Stimulated activated CD4-positive, alpha-beta T cell treated with anti-CD3 and anti-CD28 coated beads, Interleukin-4, amount 100 ng/mL, for 1 hour (primary cell): ENCODE measurements around the gene FUCA1.
"Not testable (repeated sequence)": the region's sequence is repeated elsewhere in the genome, so short reads cannot be mapped to it uniquely, and the experiment has no call there.

Experiments
- DNase-seq: peaks from one replicate; pipeline ENCODE4 v3.0.0-alpha.2; 2020

The FUCA1 gene

DNA sequence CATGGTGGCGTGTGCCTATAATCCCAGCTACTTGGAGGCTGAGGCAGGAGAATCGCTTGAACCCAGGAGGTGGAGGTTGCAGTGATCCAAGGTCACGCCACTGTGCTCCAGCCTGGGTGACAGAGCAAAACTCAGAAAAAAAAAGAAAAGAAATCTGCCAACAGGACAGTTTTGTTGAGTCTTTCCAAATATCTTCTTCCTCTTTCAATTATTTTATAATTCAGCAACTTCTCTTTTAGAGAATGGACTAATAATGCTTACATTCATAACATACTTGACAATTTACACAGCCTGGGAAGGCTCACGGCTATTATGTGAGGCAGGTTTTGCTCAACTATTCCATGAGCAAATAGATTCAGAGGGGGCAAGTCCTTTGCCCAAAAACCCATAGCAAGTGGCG lies 27.0 kb upstream of the FUCA1 start:
- no peak for DNase-seq

DNA sequence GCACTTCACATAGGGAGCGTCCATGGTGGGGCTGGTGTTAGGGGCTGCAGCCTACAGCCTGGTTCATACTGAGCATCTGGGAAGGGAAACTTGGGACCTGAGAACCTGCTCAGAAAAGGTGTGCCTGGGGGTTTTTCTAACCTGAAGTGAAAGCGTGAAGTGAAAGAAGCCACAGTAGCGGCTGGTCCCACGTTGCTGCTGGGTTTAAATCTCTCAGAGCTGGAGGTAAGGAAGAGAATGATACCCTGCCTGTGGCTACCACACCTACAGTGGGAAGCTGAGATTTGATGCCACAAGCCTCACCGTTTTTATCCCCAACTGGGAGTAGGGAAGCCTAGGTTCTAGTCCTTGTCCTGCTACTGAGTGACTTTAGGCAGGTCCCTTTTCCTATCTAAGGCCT lies 21.0 kb upstream of the FUCA1 start:
- no peak for DNase-seq

DNA sequence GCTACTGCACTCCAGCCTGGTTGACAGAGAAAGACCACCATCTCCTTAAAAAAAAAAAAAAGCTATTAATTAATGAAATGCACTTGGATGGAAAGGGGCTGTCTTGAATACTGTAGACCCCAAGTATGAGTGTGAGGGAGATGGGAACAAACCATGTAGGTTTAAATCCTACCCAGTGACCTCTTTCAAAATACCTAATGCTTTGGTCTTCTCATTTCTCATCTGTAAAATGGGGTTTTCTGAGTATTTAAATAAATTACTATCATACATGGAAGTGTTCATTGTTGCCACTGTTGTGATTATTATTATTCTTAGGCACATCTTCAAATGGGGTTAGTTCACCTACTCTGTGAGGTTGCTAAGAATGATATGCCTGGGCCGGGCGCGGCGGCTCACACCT lies 17.1 kb upstream of the FUCA1 start:
- no peak for DNase-seq

DNA sequence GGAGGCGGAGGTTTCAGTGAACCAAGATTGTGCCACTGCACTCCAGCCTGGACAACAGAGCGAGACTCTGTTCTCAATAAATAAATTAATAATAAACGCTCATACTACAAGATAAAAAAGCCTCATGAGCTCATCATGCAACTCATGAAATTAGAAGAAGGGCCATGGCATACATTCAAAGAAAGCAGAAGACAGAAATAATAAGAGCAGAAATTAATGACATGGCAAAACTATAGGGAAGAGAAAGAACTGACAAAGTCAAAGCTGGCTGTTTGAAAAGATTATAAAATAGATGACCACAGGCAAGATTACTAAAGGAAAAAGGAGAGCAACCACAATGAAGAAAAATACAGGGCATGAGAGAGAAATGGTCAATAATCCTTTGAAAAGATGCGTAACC lies 14.7 kb upstream of the FUCA1 start:
- DNase-seq, result no peak

DNA sequence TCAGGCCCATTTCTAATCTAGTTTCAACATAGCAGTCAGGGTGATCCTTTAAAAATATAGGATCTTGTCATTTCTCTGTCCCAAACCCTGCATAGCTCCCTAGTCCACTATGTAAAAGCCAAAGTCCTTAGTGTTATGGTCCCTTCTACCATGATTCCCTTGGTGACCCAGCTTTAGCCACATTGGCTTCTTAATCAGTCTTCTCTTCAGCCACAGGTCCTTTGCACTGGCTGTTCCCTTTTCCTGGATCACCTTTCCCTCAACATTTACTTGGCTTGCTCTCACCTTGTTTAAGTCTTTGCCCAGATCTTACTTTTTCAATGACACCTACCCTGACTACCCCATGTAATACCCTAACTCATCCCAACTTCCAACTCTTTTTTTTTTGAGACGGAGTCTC lies 11.7 kb upstream of the FUCA1 start:
- DNase-seq, result no peak

DNA sequence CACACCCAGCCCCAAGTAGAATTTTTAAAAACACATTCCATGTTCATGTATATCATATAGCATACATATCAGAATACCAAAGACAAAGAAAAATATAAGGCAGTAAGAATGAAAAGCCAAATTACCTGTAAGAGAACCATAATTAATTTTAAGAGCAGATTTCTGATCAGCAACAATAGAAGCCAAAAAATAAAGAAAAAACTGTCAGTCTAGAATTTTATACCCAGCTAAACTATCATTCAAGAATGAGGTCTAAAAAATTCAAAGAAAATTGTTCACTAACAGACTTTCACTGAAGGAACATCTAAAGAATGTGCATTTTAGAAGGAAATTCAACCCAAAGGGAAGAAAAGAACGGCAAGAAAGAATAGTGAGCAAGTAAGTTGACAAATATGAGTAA lies 10.6 kb upstream of the FUCA1 start:
- DNase-seq, result no peak

DNA sequence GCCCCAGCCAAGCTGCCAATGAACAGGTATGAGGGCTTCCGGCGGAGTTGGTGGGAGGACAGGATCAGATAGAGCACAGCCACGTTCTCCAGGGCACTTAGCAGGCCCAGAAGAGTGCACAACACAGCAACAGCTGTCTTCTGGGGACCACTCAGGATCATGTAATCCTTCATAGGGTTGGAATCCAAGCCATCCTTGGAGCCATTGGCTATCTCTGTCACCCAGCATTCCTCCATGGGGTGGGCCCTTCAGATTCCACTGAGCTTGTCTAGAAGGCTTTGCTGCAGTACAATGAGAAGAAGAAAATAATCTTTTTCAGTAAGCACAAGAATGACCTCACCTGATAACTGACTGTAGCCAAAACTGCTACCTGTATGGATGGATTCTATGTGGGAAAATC lies 7.3 kb upstream of the FUCA1 start:
- no peak for DNase-seq

DNA sequence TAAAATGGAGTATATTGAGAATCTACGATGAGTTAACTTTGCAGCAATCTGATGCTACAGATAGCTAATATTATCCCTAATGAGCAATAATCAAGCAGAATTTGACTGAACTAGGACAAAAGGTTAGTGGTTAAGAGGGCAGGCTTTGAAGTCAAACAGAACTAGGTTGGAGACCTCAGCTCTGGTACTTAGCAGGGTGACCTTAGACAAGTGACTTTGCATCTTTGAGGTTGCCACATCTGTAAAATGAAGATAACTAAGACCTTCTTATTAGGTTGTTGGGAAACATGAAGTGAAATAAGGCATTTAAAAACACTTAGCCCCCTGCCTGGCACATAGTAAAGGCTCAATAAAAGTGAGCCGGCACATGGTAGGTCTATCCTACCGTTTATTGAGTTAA lies 4.3 kb upstream of the FUCA1 start:
- no peak for DNase-seq

DNA sequence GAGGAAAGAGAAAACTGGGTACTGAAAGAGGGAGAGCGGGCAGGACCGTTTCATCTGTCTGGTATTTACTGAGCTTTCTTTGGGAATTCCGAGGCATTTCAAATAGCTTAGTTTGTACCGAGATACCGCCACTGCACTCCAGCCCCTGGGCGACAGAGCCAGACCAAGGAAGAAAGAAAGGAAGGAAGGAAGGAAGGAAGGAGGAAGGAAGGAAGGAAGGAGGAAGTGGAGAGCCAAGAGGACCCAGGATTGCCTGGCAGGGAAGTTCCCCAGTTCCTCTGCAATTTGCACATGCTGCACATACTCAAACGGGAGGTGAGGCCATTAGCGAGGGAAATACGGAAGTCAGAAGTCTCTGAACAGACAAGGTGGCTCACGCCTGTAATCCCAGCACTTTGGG lies 961 bp upstream of the FUCA1 start:
- DNase-seq, result no peak

DNA sequence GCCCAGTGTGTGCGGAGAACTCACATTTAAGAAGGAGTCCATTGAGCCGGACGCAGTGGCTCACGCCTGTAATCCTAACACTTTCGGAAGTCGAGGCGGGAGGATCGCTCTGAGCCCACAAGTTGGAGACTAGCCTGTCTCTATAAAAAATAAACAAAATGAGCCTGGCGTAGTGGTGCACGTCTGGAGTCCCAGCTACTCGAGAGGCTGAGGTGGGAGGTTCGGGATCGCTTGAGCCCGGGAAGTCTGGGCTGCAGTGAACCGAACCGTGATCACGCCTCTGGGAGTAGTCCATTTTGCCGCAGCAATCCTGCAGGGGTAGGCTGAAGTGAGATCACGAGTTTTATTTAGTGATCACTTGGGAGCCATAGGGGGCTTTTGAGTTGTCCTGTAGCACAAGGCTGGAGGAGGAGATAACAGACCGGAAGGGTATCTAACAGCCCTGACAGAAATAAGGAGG lies 497 bp upstream of the FUCA1 start:
- DNase-seq, result no peak

DNA sequence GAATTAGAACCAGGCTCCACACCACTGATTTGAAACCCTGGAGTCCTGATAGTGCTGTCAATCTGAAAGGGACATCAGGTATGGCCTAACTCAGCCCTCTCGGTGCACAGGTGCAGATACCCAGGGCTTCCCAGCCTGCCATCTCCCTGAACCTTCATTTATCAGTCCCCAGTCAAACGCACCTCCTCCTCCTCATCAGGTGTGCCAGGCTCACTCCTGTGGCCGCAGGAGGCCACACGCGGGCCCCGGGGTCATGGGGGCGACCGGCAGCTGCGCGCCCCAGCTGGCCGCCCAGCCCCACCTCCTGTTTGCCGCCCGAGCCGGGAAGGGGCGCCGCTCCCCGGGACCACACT lies 572 bp downstream of the FUCA1 start:
- no peak for DNase-seq

DNA sequence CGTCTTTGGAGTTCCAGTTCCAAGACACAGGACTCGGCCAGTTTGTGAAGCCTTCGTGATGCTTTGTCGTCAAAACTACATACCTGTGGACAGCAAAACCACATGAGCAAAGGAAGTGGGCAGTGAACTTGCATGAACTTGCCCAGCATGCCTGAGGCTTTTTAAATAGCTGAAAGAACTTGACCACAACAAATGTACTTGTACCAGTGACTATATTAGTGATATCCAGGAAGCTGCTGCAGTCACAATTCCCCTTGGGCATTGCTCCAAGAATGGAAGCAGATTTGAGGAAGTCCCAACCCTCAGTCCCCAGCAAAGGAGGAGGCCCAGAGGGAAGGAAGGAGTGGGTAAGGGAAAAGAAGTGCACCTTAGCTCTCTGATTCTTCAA lies 2.6 kb downstream of the FUCA1 start:
- DNase-seq, result no peak

DNA sequence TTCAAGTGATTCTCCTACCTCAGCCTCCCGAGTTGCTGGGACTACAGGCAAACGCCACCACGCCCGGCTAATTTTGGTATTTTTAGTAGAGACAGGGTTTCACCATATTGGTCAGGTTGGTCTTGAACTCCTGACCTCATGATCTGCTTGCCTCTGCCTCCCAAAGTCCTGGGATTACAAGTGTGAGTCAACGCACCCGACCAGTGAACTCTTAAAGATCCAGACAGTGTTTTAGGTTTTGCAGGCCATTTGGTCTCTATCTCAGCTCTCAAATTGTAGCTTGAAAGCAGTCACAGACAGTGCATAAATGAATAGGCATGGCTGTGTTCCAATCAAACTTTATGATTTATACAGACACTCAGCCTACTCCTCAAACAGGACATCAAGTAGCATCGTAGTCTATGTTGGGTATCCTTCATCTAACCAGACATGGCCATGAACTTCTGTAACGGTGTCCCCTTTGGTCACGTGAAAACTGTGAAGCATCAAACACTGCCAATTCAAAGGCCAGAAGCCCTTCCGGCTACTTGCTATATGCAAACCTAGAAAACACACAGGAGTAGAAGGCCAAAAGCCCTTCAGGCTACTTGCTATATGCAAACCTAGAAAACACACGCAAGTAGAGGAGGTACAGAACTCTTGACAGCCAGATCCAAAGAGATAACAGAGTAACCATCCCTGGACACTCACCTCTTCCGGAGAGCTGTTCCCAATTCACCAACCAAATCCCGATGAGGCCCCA lies 3.1 kb downstream of the FUCA1 start:
- DNase-seq, result no peak

DNA sequence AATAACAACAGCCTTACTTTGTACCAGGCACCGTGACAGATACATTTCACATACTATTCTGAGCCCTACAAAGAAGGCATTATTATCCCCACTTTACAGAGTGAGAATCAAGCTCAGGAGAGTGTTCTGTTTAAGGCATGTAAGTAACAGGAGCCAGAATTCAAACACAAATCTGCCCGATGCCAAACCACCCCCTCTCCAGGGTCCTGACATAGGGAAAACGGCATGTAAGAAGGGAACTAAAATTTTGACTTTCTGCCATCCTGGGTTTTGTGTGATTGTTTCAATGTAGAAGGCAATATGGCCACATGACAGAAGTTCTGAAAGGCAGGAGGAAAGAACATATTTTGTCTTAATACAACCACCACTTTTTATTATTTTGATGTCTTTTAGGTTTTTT lies 5.5 kb downstream of the FUCA1 start:
- DNase-seq, result no peak

DNA sequence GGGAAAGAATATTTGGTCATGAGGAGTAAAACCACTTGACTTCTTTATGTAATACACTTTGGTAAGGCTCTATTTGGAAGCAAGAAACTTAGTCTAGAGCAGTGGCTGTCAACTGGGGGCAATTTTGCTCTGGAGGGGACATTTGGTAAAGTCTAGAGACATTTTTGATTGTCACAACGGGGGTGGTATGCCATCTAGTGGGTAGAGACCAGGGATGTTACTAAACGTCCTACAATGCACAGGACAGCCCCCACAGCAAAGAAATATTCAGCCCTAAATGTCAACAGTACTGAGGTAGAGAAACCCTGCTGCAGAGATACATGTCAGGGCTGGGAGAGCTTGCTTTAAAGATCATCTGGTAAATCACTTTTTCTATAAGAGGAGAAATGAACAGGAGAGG lies 13.5 kb downstream of the FUCA1 start:
- DNase-seq, result no peak

DNA sequence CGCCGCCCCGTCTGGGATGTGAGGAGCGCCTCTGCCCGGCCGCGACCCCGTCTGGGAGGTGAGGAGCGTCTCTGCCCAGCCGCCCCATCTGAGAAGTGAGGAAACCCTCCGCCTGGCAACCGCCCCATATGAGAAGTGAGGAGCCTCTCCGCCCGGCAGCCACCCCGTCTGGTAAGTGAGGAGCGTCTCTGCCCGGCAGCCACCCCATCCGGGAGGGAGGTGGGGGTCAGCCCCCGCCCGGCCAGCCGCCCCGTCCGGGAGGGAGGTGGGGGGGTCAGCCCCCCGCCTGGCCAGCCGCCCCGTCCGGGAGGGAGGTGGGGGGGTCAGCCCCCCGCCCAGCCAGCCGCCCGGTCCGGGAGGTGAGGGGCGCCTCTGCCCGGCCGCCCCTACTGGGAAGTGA lies 15.0 kb downstream of the FUCA1 start:
- not testable (repeated sequence) for DNase-seq

DNA sequence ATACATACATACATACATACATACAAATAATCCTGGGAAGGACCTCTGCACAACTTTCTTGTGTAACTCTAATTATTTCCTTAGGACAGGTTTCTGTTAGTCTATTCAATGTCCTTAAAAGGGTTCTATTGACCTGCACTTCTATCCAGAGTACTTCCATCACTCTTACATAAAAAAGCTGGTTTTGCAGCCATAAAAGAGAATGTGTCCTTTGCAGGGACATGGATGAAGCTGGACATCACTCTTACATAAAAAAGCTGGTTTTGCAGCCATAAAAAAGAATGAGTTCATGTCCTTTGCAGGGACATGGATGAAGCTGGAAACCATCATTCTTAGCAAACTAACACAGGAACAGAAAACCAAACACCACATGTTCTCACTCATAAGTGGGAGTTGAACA lies 16.7 kb downstream of the FUCA1 start:
- not testable (repeated sequence) for DNase-seq

DNA sequence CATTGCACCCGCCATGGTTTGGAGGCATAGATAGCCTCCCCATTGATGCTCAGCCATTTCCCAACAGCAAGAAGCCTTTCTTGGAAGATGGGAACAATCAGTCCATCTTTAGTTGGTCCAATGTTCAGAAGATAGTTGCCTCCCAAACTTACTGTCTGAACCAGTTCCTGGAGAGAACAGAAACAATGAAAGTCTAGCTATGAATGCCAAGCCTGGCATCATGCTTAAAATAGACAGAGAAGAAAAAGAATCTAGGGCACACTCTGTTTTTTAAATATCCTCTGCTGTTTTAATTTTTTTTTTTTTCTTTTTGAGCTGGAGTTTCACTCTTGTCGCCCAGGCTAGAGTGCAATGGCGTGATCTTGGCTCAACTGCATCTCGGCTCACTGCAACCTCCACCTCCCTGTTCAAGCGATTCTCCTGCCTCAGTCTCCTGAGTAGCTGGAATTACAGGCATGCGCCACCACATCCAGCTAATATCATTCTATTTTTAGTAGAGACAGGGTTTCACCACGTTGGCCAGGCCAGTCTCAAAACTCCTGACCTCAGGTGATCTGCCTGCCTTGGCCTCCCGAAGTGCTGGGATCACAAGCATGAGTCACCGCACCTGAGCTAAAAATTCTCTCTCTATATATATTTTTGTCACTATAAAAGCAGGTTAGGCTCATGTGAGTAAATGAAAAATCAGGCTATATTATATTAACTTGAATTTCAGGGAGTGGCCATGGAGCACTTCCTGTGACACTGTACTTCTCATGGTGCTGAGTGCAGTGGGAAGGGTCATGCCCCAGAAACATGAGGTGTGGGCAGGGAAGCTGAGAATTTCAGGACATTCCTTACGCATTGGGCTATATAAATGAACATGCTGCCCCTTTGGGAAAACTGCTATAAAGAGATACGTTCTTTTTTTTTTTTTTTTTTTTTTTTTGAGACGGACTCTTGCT lies 19.1 kb downstream of the FUCA1 start:
- DNase-seq, result no peak

DNA sequence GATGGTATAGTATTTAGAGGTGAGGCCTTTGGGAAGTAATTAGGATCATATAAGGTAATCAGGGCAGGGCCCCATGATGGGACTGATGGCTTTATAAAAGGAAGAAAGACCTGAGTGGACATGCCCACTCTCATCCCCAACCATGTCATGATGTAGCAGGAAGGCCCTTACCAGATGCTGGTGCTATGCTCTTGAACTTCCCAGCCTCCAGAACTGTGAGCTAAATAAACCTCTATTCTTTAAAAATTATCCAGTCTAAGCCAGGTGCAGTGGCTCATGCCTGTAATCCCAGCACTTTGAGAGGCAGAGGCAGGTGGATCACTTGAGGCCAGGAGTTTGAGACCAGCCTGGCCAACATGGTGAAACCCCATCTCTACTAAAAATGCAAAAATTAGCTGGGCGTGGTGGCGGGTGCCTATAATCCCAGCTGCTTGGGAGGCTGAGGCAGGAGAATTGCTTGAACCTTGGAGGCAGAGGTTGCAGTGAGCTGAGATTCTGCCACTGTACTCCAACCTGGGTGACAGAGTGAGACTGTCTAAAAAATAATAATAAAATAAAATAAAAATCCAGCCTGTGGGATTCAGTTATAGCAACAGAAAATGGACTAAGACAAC lies 20.5 kb downstream of the FUCA1 start:
- DNase-seq, result not testable (repeated sequence)

DNA sequence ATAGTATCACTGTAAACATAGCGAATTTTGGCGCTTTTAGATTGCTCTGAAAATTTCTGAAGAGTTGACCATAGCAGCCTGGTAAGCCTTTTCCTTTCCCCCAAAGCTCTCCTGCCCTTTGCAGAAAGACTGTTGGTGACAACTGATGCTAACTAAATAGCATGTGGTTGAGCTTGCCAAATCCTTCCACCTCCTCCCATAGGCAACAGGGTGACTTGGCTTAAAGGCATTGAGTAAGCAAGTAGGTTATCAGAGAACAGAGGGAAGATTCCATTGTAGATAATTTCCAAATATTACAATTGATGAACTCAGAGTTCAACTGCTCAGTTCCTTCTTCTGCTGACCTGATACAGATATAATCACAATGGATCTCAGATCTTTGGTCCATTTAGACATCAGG lies 22.9 kb downstream of the FUCA1 start:
- no peak for DNase-seq

DNA sequence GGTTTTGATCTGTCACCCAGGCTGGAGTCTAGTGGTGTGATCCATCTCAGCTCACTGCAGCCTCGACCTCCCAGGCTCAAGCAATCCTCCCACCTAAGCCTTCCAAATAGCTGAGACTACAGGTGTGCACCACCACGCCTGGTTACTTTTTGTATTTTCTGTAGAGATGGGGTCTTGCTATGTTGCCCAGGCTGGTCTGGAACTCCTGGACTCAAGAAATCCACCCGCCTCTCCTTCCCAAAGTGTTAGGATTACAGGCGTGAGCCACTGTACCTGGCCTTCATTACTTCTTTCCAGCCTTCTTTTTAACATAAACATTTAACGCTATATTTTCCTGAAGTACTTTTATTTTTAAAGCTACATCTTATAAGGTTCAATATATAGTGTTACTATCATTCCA lies 24.4 kb downstream of the FUCA1 start:
- no peak for DNase-seq

DNA sequence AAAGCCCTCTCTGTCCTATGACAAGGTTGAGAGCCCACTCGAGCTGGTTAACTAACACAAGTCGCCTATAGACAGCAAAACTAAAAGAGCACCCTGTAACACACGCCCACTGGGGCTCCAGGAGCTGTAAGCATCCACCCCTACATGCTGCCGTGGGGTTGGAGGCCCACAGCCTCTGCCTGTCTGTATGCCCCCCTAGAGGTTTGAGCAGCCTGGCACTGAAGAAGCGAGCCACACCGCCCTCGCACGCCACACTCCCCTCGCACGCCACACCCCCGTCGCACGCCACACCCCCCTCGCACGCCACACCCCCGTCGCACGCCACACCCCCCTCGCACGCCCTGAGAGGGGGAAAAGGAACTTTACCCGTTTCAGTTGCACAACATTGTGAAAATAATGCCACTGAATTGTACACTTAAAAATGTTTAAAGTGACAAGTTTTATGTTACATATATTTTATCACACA lies 29.7 kb downstream of the FUCA1 start:
- DNase-seq, result peak; percentile 78

DNA sequence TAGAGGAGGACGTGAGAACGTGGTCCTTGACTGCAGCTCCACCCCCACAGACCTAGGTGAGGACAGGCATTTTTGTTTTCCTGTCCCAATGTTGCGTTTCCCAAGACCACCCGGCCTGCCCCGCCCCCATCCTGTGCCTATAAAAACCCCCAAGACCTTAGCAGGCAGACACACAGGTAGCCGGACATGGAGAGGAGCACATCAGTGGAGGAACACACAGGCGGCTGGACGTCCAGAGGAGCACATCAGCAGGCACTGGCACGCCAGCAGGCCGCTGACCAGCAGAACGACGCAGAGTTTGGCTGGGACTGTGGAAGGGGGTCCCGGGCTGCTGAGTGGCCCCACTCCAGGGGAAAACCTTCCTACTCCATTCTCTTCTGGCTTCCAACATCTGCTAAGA lies 30.2 kb downstream of the FUCA1 start:
- DNase-seq, result no peak

DNA sequence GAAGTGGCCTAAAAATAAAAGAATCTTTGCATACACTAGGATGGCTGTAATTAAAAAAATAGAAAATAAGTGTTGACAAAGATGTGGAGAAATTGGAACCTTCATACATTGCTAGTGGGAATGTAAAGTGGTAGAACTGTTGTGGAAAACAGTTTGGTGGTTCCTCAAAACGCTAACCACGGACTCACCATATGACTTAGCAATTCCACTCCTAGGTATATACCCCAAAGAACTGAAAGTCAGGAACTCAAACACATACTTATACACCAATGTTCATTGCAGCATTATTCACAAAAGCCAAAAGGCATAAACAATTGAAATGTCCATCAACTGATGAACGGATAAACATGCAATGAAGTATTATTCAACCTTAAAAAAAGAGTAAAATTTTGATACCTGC lies 32.1 kb downstream of the FUCA1 start:
- DNase-seq, result no peak
